HepG2 (cell line): ENCODE data around the gene YIPF3. TPM values are rescaled to one million over a fixed set of nuclear protein-coding genes. Genes with fewer than 3 reads are reported as not detected.

Experiments
- ARNTL ChIP-seq: sonication (generic); formaldehyde crosslinking; IDR thresholded peaks from 2 replicates; pipeline ENCODE4 v1.4.0; 2020; ENCODE audit warnings: mild to moderate bottlenecking, missing genetic modification reagents
- DNMT3B ChIP-seq: conservative IDR thresholded peaks from 2 replicates; pipeline ENCODE4 v1.6.1; 2016; ENCODE audit warnings: missing biosample characterization, control low read depth
- ETV6 ChIP-seq: sonication (generic); formaldehyde crosslinking; conservative IDR thresholded peaks from 2 replicates; pipeline ENCODE4 v1.4.0; 2020; ENCODE audit warnings: missing genetic modification reagents
- FOSL1 ChIP-seq: sonication (generic); formaldehyde crosslinking; IDR thresholded peaks from 2 replicates; pipeline ENCODE4 v1.9.0; 2021; ENCODE audit warnings: missing genetic modification reagents, borderline replicate concordance
- GTF2F1 ChIP-seq: fragments of 150-350 bp; IDR thresholded peaks from 2 replicates; pipeline ENCODE4 v1.6.1; 2014; ENCODE audit warnings: low read length
- HNRNPUL1 ChIP-seq: fragments of 200-400 bp; formaldehyde crosslinking; IDR thresholded peaks from 2 replicates; pipeline ENCODE4 v1.6.1; 2017; ENCODE audit warnings: low read depth, mild to moderate bottlenecking, low read length, moderate library complexity
- NONO ChIP-seq, 2 experiments: fragments of 450-650 bp in 1 of 2; sonication (generic) in 1 of 2; formaldehyde crosslinking in 1 of 2; IDR thresholded peaks in 1 of 2; conservative IDR thresholded peaks in 1 of 2; 2 replicates each; pipeline versions ENCODE4 v1.6.1 to v1.8.0; 2017 to 2022; ENCODE audit warnings: mild to moderate bottlenecking in 1 of 2, missing genetic modification reagents in 1 of 2, moderate library complexity in 1 of 2
- PHF8 ChIP-seq: sonication (generic); formaldehyde crosslinking; IDR thresholded peaks from 2 replicates; pipeline ENCODE4 v1.5.0; 2020; ENCODE audit warnings: missing genetic modification reagents
- RFXAP ChIP-seq: sonication (generic); formaldehyde crosslinking; IDR thresholded peaks from 2 replicates; pipeline ENCODE4 v1.4.0; 2020; ENCODE audit warnings: missing genetic modification reagents, borderline replicate concordance
- SAFB2 ChIP-seq: sonication (generic); formaldehyde crosslinking; IDR thresholded peaks from 2 replicates; pipeline ENCODE4 v1.5.1; 2020; ENCODE audit warnings: missing genetic modification reagents, low read depth, mild to moderate bottlenecking, borderline replicate concordance
- SALL2 ChIP-seq: sonication (generic); formaldehyde crosslinking; IDR thresholded peaks from 2 replicates; pipeline ENCODE4 v1.8.1; 2023; ENCODE audit warnings: mild to moderate bottlenecking, missing genetic modification reagents, inconsistent platforms
- TAF15 ChIP-seq: fragments of 200-400 bp; formaldehyde crosslinking; IDR thresholded peaks from one replicate; pipeline ENCODE4 v1.6.1; 2018; ENCODE audit warnings: mild to moderate bottlenecking, low read depth, low read length; ENCODE audit not compliant: poor library complexity, severe bottlenecking
- ZBTB8A ChIP-seq: sonication (generic); formaldehyde crosslinking; IDR thresholded peaks from 2 replicates; pipeline ENCODE4 v1.4.0; 2020; ENCODE audit warnings: mild to moderate bottlenecking, low read depth, missing genetic modification reagents, borderline replicate concordance
- ZNF317 ChIP-seq: sonication (generic); formaldehyde crosslinking; IDR thresholded peaks from 2 replicates; pipeline ENCODE4 v1.5.0; 2020; ENCODE audit warnings: mild to moderate bottlenecking, missing genetic modification reagents
- ZNF562 ChIP-seq: sonication (generic); formaldehyde crosslinking; IDR thresholded peaks from 2 replicates; pipeline ENCODE4 v1.8.0; 2022; ENCODE audit warnings: missing genetic modification reagents, borderline replicate concordance
- ZNF619 ChIP-seq: sonication (generic); formaldehyde crosslinking; IDR thresholded peaks from 2 replicates; pipeline ENCODE4 v1.4.0; 2020; ENCODE audit warnings: mild to moderate bottlenecking, missing genetic modification reagents
- polyA plus RNA-seq, 8 experiments: library from polyadenylated mRNA; depleted of rRNA in 3 of 8; stranded (reverse) in 7 of 8; unstranded in 1 of 8; fragments of >200 nt; fragmentation: Illumina TruSeq in 4 of 8; extraction: Trizol in 4 of 8; gene quantifications; 2 replicates each; pipeline versions ENCODE4 v1.2.1 to v1.2.3, GENCODE V29; 2011 to 2016; ENCODE audit warnings: low read depth in 4 of 8, missing spikeins in 1 of 8, mixed read lengths in 1 of 8; ENCODE audit not compliant: insufficient read depth in 1 of 8
- total RNA-seq, 5 experiments: library from RNA; depleted of rRNA; stranded (reverse); fragments of >200 nt; fragmentation: Illumina TruSeq; extraction: Trizol; gene quantifications; 2 replicates each; pipeline ENCODE4 v1.2.3, GENCODE V29; 2016; ENCODE audit warnings: low read depth in 1 of 5
- TF ChIP-seq, protein P1 (sequence below): IDR thresholded peaks from 2 replicates; pipeline ENCODE4 v1.6.1; 2012; ENCODE audit warnings: low read length, improper control_type of control experiment
- TF ChIP-seq, protein P2 (sequence below): sonication (generic); formaldehyde crosslinking; IDR thresholded peaks from 2 replicates; pipeline ENCODE4 v1.5.1; 2020; ENCODE audit warnings: mild to moderate bottlenecking, missing genetic modification reagents, borderline replicate concordance
- TF ChIP-seq, protein P3 (sequence below): sonication (generic); formaldehyde crosslinking; IDR thresholded peaks from 2 replicates; pipeline ENCODE4 v1.4.0; 2020; ENCODE audit warnings: mild to moderate bottlenecking, missing genetic modification reagents
- TF ChIP-seq, protein P4 (sequence below): sonication (generic); formaldehyde crosslinking; IDR thresholded peaks from 2 replicates; pipeline ENCODE4 v1.5.0; 2020; ENCODE audit warnings: missing genetic modification reagents, mild to moderate bottlenecking, borderline replicate concordance

Gene YIPF3
- total and polyA plus RNA-seq, 2 of the 13 experiments (the other 11 are each of a cell fraction or from before 2014, with no cell fraction given): 107 to 206 TPM

DNA sequence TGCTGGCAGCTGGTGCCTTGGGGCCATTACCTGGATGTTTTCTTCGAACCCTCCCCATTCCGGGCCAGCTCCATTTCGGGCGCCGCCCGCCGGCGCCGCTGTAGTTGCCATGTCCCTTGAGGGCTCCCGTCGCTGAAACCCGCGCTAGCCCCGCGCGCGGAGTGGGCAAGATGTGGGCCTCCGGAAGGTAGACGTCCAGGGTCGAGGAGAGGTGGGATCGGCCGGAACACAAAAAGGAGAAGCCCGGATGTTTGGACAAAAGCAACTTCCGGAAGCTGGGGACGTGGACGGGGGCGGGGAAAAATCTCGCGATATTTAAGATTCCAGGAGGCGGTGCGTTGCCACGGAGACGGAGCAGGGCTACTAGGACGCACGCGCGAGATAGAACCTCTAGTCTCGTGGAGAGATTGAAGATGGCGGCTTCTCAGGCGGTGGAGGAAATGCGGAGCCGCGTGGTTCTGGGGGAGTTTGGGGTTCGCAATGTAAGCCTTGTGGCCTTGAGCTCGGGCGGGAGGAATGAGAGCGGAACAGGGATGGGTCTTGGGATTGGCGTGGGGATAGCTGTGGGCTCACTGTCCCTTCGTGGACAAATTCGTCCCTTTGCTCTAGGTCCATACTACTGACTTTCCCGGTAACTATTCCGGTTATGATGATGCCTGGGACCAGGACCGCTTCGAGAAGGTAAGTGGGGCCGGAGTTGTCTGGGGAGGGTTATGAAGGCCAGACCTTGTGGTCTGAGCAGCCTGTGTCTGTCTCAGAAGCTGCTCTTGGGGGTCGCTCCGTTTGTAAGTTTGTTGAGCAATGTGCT, at the start of gene YIPF3, which contains the start of gene POLR1C (continued):
- no peak for TF ChIP-seq ZNF562 (CRISPR knock-in tag)
- no peak for TF ChIP-seq ZBTB8A (CRISPR knock-in tag)
- peak; percentile 60; the same call in 1 of the 2 replicates for TF ChIP-seq ZNF317
- no peak for TF ChIP-seq TAF15
- TF ChIP-seq, protein P1, sequence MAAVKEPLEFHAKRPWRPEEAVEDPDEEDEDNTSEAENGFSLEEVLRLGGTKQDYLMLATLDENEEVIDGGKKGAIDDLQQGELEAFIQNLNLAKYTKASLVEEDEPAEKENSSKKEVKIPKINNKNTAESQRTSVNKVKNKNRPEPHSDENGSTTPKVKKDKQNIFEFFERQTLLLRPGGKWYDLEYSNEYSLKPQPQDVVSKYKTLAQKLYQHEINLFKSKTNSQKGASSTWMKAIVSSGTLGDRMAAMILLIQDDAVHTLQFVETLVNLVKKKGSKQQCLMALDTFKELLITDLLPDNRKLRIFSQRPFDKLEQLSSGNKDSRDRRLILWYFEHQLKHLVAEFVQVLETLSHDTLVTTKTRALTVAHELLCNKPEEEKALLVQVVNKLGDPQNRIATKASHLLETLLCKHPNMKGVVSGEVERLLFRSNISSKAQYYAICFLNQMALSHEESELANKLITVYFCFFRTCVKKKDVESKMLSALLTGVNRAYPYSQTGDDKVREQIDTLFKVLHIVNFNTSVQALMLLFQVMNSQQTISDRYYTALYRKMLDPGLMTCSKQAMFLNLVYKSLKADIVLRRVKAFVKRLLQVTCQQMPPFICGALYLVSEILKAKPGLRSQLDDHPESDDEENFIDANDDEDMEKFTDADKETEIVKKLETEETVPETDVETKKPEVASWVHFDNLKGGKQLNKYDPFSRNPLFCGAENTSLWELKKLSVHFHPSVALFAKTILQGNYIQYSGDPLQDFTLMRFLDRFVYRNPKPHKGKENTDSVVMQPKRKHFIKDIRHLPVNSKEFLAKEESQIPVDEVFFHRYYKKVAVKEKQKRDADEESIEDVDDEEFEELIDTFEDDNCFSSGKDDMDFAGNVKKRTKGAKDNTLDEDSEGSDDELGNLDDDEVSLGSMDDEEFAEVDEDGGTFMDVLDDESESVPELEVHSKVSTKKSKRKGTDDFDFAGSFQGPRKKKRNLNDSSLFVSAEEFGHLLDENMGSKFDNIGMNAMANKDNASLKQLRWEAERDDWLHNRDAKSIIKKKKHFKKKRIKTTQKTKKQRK: no peak
- TF ChIP-seq RFXAP: peak; percentile 90
- peak; percentile 90 for TF ChIP-seq SALL2
- TF ChIP-seq NONO (IDR thresholded peaks at IDR 0.05): no peak
- peak; percentile 93 for TF ChIP-seq NONO (CRISPR knock-in tag; conservative IDR thresholded peaks at IDR 0.05)
- TF ChIP-seq, protein P2, sequence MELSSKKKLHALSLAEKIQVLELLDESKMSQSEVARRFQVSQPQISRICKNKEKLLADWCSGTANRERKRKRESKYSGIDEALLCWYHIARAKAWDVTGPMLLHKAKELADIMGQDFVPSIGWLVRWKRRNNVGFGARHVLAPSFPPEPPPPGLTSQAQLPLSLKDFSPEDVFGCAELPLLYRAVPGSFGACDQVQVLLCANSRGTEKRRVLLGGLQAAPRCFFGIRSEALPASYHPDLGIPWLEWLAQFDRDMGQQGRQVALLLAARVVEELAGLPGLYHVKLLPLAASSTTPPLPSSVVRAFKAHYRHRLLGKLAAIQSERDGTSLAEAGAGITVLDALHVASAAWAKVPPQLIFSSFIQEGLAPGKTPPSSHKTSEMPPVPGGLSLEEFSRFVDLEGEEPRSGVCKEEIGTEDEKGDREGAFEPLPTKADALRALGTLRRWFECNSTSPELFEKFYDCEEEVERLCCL: no peak; the same call in 1 of the 2 replicates
- TF ChIP-seq, protein P3, sequence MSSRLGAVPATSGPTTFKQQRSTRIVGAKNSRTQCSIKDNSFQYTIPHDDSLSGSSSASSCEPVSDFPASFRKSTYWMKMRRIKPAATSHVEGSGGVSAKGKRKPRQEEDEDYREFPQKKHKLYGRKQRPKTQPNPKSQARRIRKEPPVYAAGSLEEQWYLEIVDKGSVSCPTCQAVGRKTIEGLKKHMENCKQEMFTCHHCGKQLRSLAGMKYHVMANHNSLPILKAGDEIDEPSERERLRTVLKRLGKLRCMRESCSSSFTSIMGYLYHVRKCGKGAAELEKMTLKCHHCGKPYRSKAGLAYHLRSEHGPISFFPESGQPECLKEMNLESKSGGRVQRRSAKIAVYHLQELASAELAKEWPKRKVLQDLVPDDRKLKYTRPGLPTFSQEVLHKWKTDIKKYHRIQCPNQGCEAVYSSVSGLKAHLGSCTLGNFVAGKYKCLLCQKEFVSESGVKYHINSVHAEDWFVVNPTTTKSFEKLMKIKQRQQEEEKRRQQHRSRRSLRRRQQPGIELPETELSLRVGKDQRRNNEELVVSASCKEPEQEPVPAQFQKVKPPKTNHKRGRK: 0 out of 2 replicates have a peak, but pooled peaks have one; percentile 65
- peak; percentile 48; the same call in 1 of the 2 replicates for TF ChIP-seq GTF2F1
- no peak for TF ChIP-seq HNRNPUL1
- TF ChIP-seq SAFB2 (CRISPR knock-in tag): peak; percentile 76; the same call in 1 of the 2 replicates
- TF ChIP-seq PHF8: peak; percentile 99
- TF ChIP-seq, protein P4, sequence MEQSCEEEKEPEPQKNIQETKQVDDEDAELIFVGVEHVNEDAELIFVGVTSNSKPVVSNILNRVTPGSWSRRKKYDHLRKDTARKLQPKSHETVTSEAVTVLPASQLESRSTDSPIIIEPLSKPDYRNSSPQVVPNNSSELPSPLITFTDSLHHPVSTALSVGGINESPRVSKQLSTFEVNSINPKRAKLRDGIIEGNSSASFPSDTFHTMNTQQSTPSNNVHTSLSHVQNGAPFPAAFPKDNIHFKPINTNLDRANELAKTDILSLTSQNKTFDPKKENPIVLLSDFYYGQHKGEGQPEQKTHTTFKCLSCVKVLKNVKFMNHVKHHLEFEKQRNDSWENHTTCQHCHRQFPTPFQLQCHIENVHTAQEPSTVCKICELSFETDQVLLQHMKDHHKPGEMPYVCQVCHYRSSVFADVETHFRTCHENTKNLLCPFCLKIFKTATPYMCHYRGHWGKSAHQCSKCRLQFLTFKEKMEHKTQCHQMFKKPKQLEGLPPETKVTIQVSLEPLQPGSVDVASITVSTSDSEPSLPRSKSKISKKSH (CRISPR knock-in tag): peak; percentile 23; the same call in 1 of the 2 replicates
- TF ChIP-seq ZNF619 (CRISPR knock-in tag): peak; percentile 90
- no peak for TF ChIP-seq FOSL1 (CRISPR knock-in tag)
- TF ChIP-seq ETV6: peak; percentile 28; the same call in 1 of the 2 replicates
- 0 out of 2 replicates have a peak, but pooled peaks have one; percentile 40 for TF ChIP-seq DNMT3B
- TF ChIP-seq ARNTL (CRISPR knock-in tag): peak; percentile 70; the same call in 1 of the 2 replicates
